HG03175 (cell line): ENCODE data around the gene HAS3.
"Not testable (repeated sequence)": the region's sequence is repeated elsewhere in the genome, so short reads cannot be mapped to it uniquely, and the experiment has no call there.

ENCODE experiments used
- ATAC-seq: cut with Tn5 transposase; IDR thresholded peaks from one replicate; pipeline ENCODE4 v1.9.1; 2021; ENCODE audit warnings: mild to moderate bottlenecking, moderate library complexity; ENCODE audit not compliant: unreplicated experiment

HAS3 gene

GRCh38 chr16:69115837-69116236, 10.4 kb downstream of the HAS3 start:
- no peak for ATAC-seq

- no peak for ATAC-seq
Observed at GRCh38 chr16:69116256-69116875, 10.9 kb downstream of the HAS3 start.

- no peak for ATAC-seq
Observed at GRCh38 chr16:69116906-69117305, 11.5 kb downstream of the HAS3 start.

- ATAC-seq = no peak
Observed at GRCh38 chr16:69118468-69118867, 13.0 kb downstream of the HAS3 start.

GRCh38 chr16:69118994-69119393, 13.5 kb downstream of the HAS3 start:
- no peak for ATAC-seq

GRCh38 chr16:69119536-69119935, 14.1 kb downstream of the HAS3 start:
- no peak for ATAC-seq

GRCh38 chr16:69120096-69120664, 14.7 kb downstream of the HAS3 start:
- ATAC-seq = no peak

- ATAC-seq = no peak
Observed at GRCh38 chr16:69123910-69124309, 18.5 kb downstream of the HAS3 start.

- ATAC-seq = not testable (repeated sequence)
Observed at GRCh38 chr16:69124406-69124805, 19.0 kb downstream of the HAS3 start.

- ATAC-seq = not testable (repeated sequence)
Observed at GRCh38 chr16:69124961-69125360, 19.5 kb downstream of the HAS3 start.

- no peak for ATAC-seq
Observed at GRCh38 chr16:69126221-69126620, 20.8 kb downstream of the HAS3 start.

GRCh38 chr16:69126801-69127200, 21.3 kb downstream of the HAS3 start:
- ATAC-seq = not testable (repeated sequence)

GRCh38 chr16:69127966-69128510, 22.6 kb downstream of the HAS3 start:
- ATAC-seq = no peak

GRCh38 chr16:69130461-69130860, 25.0 kb downstream of the HAS3 start:
- ATAC-seq = no peak

GRCh38 chr16:69131167-69131838, 25.9 kb downstream of the HAS3 start:
- ATAC-seq = no peak

- ATAC-seq = peak; percentile 42
Observed at GRCh38 chr16:69131839-69132423, 26.5 kb downstream of the HAS3 start.

GRCh38 chr16:69132424-69133252, 27.2 kb downstream of the HAS3 start, which contains the start of the genes CHTF8 and UTP4:
TSS of gene CHTF8 (minus strand) at chr16:69132588. CDS start at chr16:69121458, 11,130 bp downstream.
TSS of gene UTP4 (plus strand) at chr16:69132649. CDS start at chr16:69133460, 811 bp downstream.
- peak; percentile 89 for ATAC-seq

- no peak for ATAC-seq
Observed at GRCh38 chr16:69133373-69133954, 28.0 kb downstream of the HAS3 start.

GRCh38 chr16:69138608-69139007, 33.2 kb downstream of the HAS3 start:
- ATAC-seq = no peak

- ATAC-seq = not testable (repeated sequence)
Observed at GRCh38 chr16:69139464-69139863, 34.0 kb downstream of the HAS3 start.
